ENCODE data around the gene TTLL11. TPM values are rescaled to one million over a fixed set of nuclear protein-coding genes. Genes with fewer than 3 reads are reported as not detected.

The TTLL11 gene
- polyA plus RNA-seq, 1 donor from 2014 or later: 8.0 TPM

DNA sequence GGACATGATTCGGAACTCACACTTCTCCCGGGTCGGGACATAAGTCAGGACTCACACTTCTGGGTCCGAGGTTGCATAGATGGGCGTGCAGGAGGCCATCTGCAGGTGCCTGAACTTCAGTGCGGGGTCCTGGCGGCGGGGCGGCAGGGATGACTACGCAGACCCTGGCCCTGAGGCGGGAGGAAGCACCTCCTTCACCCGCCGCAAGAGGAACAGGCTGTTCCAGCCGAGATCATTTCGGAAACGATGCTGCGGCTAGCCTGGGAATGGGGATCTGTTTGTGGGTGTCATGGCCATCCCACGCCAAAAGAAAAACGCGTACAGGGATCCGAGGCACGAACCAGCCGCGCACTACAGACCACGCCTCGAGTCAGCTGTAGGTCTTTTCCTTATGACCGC, 196.6 kb downstream of the TTLL11 start:
- Histone ChIP-seq H3K9me2 (ENCODE audit: insufficient read depth, low read length) (no peaks in the 10 kb centered on the region), H4K20me1 (ENCODE audit: insufficient read depth) (no peaks in the 10 kb centered on the region), H3K27ac (ENCODE audit: low read length) (no peak overlapping the region), H3K4me2 (ENCODE audit: low read length) (no peak overlapping the region), H2AFZ (ENCODE audit: low read depth, low read length) (no peak overlapping the region), H3K9me3 (ENCODE audit: low read length) (no peaks in the 10 kb centered on the region), H3F3A (ENCODE audit: insufficient read depth, low read length, poor library complexity, severe bottlenecking) (no peaks in the 10 kb centered on the region), H3K79me2 (replicated peaks; ENCODE audit: insufficient read depth, low read length) (no peaks in the 10 kb centered on the region), H3K27me3 (ENCODE audit: insufficient read depth, low read depth, low read length) (no peaks in the 10 kb centered on the region), H3K4me3 (ENCODE audit: low read length) (no peak overlapping the region), H3K36me3 (ENCODE audit: insufficient read depth, low read length) (no peaks in the 10 kb centered on the region), H3K9ac (ENCODE audit: low read length) (no peak overlapping the region)
- TF ChIP-seq, protein P1, sequence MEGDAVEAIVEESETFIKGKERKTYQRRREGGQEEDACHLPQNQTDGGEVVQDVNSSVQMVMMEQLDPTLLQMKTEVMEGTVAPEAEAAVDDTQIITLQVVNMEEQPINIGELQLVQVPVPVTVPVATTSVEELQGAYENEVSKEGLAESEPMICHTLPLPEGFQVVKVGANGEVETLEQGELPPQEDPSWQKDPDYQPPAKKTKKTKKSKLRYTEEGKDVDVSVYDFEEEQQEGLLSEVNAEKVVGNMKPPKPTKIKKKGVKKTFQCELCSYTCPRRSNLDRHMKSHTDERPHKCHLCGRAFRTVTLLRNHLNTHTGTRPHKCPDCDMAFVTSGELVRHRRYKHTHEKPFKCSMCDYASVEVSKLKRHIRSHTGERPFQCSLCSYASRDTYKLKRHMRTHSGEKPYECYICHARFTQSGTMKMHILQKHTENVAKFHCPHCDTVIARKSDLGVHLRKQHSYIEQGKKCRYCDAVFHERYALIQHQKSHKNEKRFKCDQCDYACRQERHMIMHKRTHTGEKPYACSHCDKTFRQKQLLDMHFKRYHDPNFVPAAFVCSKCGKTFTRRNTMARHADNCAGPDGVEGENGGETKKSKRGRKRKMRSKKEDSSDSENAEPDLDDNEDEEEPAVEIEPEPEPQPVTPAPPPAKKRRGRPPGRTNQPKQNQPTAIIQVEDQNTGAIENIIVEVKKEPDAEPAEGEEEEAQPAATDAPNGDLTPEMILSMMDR (IDR thresholded peaks at IDR 0.05; ENCODE audit: poor library complexity, severe bottlenecking): no peak
- no peak for TF ChIP-seq TAF1 (IDR thresholded peaks at IDR 0.05; ENCODE audit: low read depth)
- TF ChIP-seq, protein P2, sequence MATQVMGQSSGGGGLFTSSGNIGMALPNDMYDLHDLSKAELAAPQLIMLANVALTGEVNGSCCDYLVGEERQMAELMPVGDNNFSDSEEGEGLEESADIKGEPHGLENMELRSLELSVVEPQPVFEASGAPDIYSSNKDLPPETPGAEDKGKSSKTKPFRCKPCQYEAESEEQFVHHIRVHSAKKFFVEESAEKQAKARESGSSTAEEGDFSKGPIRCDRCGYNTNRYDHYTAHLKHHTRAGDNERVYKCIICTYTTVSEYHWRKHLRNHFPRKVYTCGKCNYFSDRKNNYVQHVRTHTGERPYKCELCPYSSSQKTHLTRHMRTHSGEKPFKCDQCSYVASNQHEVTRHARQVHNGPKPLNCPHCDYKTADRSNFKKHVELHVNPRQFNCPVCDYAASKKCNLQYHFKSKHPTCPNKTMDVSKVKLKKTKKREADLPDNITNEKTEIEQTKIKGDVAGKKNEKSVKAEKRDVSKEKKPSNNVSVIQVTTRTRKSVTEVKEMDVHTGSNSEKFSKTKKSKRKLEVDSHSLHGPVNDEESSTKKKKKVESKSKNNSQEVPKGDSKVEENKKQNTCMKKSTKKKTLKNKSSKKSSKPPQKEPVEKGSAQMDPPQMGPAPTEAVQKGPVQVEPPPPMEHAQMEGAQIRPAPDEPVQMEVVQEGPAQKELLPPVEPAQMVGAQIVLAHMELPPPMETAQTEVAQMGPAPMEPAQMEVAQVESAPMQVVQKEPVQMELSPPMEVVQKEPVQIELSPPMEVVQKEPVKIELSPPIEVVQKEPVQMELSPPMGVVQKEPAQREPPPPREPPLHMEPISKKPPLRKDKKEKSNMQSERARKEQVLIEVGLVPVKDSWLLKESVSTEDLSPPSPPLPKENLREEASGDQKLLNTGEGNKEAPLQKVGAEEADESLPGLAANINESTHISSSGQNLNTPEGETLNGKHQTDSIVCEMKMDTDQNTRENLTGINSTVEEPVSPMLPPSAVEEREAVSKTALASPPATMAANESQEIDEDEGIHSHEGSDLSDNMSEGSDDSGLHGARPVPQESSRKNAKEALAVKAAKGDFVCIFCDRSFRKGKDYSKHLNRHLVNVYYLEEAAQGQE (IDR thresholded peaks at IDR 0.05; ENCODE audit: borderline replicate concordance): no peak
- TF ChIP-seq EP300 (conservative IDR thresholded peaks at IDR 0.05; ENCODE audit: poor library complexity, severe bottlenecking): no peak
- no peak for TF ChIP-seq EZH2 (IDR thresholded peaks at IDR 0.05; ENCODE audit: borderline replicate concordance, insufficient read depth, low read length, poor library complexity, severe bottlenecking)
- TF ChIP-seq RAD21 (conservative IDR thresholded peaks at IDR 0.05): no peak
- no peak for TF ChIP-seq MXI1 (conservative IDR thresholded peaks at IDR 0.05; ENCODE audit: poor library complexity, severe bottlenecking)
- no peak for TF ChIP-seq SMC3 (conservative IDR thresholded peaks at IDR 0.05; ENCODE audit: poor library complexity)
- no peak for TF ChIP-seq POLR2AphosphoS5 (IDR thresholded peaks at IDR 0.05)

DNA sequence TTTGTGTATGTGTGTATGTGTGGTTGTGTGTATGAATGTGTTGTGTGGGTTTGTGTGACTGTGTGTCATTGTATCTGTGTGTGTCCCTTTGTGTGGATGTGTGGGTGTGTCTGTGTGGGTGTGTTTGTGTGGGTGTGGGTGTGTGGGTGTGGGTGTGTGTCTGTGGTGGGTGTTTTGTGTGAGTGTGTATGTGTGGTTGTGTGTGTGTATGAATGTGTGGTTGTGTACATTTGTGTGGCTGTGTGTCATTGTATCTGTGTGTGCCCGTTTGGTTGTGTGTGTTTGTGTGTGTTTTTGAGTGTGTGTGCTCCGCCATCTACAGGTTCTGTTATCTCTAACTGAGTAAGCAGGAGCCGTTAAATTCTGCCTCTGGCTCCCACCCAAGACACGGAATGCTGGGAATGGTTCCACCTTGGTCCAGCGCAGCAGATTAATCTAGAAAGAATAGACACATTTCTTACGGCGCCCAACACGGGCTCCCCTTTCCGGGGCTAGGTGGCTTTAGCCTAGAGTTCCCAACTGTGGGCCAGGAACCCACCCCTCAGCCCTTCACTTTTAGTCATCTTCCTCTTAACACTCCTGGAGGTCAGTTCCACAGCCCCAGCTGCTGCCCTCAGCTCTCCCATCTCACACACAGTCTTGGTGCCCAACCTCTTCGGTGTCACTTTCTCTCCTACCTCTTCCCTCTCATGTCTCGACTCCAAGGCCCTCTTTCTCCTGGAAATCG, 197.1 kb downstream of the TTLL11 start:
- Histone ChIP-seq H4K20me1 (ENCODE audit: insufficient read depth) (no peaks in the 10 kb centered on the region), H3K9me2 (ENCODE audit: insufficient read depth, low read length) (no peaks in the 10 kb centered on the region), H3K4me2 (ENCODE audit: low read length) (no peak overlapping the region), H3K79me2 (replicated peaks; ENCODE audit: insufficient read depth, low read length) (no peaks in the 10 kb centered on the region), H3K4me3 (ENCODE audit: low read length) (no peak overlapping the region), H3K27ac (ENCODE audit: low read length) (no peak overlapping the region), H3K9me3 (ENCODE audit: low read length) (no peaks in the 10 kb centered on the region), H3K9ac (ENCODE audit: low read length) (no peak overlapping the region), H3K36me3 (ENCODE audit: insufficient read depth, low read length) (no peaks in the 10 kb centered on the region), H3K27me3 (ENCODE audit: insufficient read depth, low read depth, low read length) (no peaks in the 10 kb centered on the region), H3F3A (ENCODE audit: insufficient read depth, low read length, poor library complexity, severe bottlenecking) (no peaks in the 10 kb centered on the region), H2AFZ (ENCODE audit: low read depth, low read length) (no peak overlapping the region)
- TF ChIP-seq TAF1 (IDR thresholded peaks at IDR 0.05; ENCODE audit: low read depth): no peak
- TF ChIP-seq RAD21 (conservative IDR thresholded peaks at IDR 0.05): no peak
- TF ChIP-seq EZH2 (IDR thresholded peaks at IDR 0.05; ENCODE audit: borderline replicate concordance, insufficient read depth, low read length, poor library complexity, severe bottlenecking): no peak
- no peak for TF ChIP-seq SMC3 (conservative IDR thresholded peaks at IDR 0.05; ENCODE audit: poor library complexity)
- TF ChIP-seq, protein P1 (IDR thresholded peaks at IDR 0.05; ENCODE audit: poor library complexity, severe bottlenecking): no peak
